B cell (primary cell): Measurements from ENCODE around the gene CFD. TPM values are rescaled to one million over a fixed set of nuclear protein-coding genes. Genes with fewer than 3 reads are reported as not detected.
"Not testable (repeated sequence)": the region's sequence is repeated elsewhere in the genome, so short reads cannot be mapped to it uniquely, and the experiment has no call there.

ENCODE experiments used
- ATAC-seq: fragments of 200-7000 bp; cut with Tn5 transposase; one replicate; pipeline ENCODE4 v1.10.0; 2021; ENCODE audit warnings: low read depth, mild to moderate bottlenecking, moderate number of reproducible peaks, moderate library complexity
- CTCF ChIA-PET: fragments of 350-600 bp; sonication (Branson Sonifier 250); formaldehyde crosslinking; loops from one replicate; lab custom pipeline; 2021; ENCODE audit warnings: antibody characterized with exemption, inconsistent platforms; lab: Charles Lee
- POLR2A ChIA-PET: fragments of 350-600 bp; sonication (Branson Sonifier 250); formaldehyde crosslinking; loops from one replicate; lab custom pipeline; 2021; ENCODE audit warnings: antibody characterized with exemption; lab: Charles Lee
- DNase-seq: peaks from one replicate; pipeline ENCODE4 v3.0.0; 2013
- H2AFZ ChIP-seq: 2 replicates; pipeline ENCODE4 v1.6.1; 2012; ENCODE audit warnings: mild to moderate bottlenecking, low read depth, low read length; ENCODE audit not compliant: insufficient read depth, poor library complexity, severe bottlenecking
- H3K27ac ChIP-seq, 2 donors: 1 replicate in 1 of 2; 2 replicates in 1 of 2; pipeline ENCODE4 v1.5.1; 2012 to 2013; ENCODE audit warnings: low read length in 2 of 2, mild to moderate bottlenecking in 2 of 2, moderate library complexity in 1 of 2
- H3K27me3 ChIP-seq, 4 experiments: fragments of 200-600 bp in 1 of 4; sonication (generic) in 1 of 4; replicated peaks in 1 of 4; 1 replicate in 2 of 4; 2 replicates in 2 of 4; pipeline versions ENCODE4 v1.6.1 to v1.7.0; 2013 to 2016; ENCODE audit warnings: low read length in 3 of 4, mild to moderate bottlenecking in 2 of 4, mixed read lengths in 1 of 4, moderate library complexity in 1 of 4; ENCODE audit not compliant: insufficient read depth in 4 of 4, control insufficient read depth in 3 of 4; ENCODE audit errors: control extremely low read depth in 1 of 4
- H3K36me3 ChIP-seq, 2 experiments: replicated peaks in 1 of 2; 1 replicate in 1 of 2; 2 replicates in 1 of 2; pipeline versions ENCODE4 v1.6.1 to v1.7.1; 2013; ENCODE audit warnings: low read length in 1 of 2; ENCODE audit not compliant: insufficient read depth in 2 of 2, control insufficient read depth in 1 of 2; ENCODE audit errors: control extremely low read depth in 1 of 2, extremely low read depth in 1 of 2
- H3K4me1 ChIP-seq, 2 donors: fragments of 200-600 bp in 1 of 2; sonication (generic) in 1 of 2; 1 replicate in 1 of 2; 2 replicates in 1 of 2; pipeline versions ENCODE4 v1.5.1 to v1.6.1; 2013 to 2017; ENCODE audit warnings: low read length in 2 of 2; ENCODE audit not compliant: control insufficient read depth in 2 of 2, insufficient read depth in 2 of 2
- H3K4me2 ChIP-seq: replicated peaks from 2 replicates; pipeline ENCODE3; 2012; ENCODE audit warnings: mild to moderate bottlenecking, low read depth, low read length; ENCODE audit not compliant: poor library complexity, severe bottlenecking
- H3K4me3 ChIP-seq, 5 experiments: fragments of 200-600 bp in 1 of 5; sonication (generic) in 1 of 5; 1 replicate in 3 of 5; 2 replicates in 2 of 5; pipeline versions ENCODE4 v1.5.1 to v1.7.0; 2011 to 2016; ENCODE audit warnings: low read length in 4 of 5, mild to moderate bottlenecking in 4 of 5, low read depth in 2 of 5, control low read depth in 1 of 5, moderate library complexity in 1 of 5; ENCODE audit not compliant: insufficient read depth in 1 of 5; ENCODE audit errors: control extremely low read depth in 1 of 5, extremely low read depth in 1 of 5
- H3K79me2 ChIP-seq: fragments of 200-600 bp; sonication (generic); one replicate; pipeline ENCODE4 v1.6.0; 2016; ENCODE audit warnings: low read length; ENCODE audit not compliant: control insufficient read depth, insufficient read depth
- H3K9ac ChIP-seq: fragments of 200-600 bp; sonication (generic); 2 replicates; pipeline ENCODE4 v1.6.1; 2017; ENCODE audit warnings: mild to moderate bottlenecking, low read length, moderate library complexity
- H3K9me3 ChIP-seq, 3 donors: one replicate each; pipeline versions ENCODE4 v1.6.1 to v1.7.1; 2013; ENCODE audit warnings: low read length in 2 of 3; ENCODE audit not compliant: control insufficient read depth in 2 of 3, insufficient read depth in 1 of 3; ENCODE audit errors: control extremely low read depth in 1 of 3
- H4K20me1 ChIP-seq: 2 replicates; pipeline ENCODE4 v1.6.0; 2012; ENCODE audit warnings: mild to moderate bottlenecking, low read length; ENCODE audit not compliant: insufficient read depth, control insufficient read depth, poor library complexity, severe bottlenecking
- H3K27ac Mint-ChIP-seq: one replicate; pipeline ENCODE4 v1.8.0; 2021; ENCODE audit warnings: mixed read lengths
- H3K27me3 Mint-ChIP-seq: one replicate; pipeline ENCODE4 v1.8.0; 2021; ENCODE audit warnings: mixed read lengths
- H3K4me1 Mint-ChIP-seq: one replicate; pipeline ENCODE4 v1.8.0; 2021; ENCODE audit warnings: mixed read lengths
- H3K4me3 Mint-ChIP-seq: one replicate; pipeline ENCODE4 v1.8.0; 2021; ENCODE audit warnings: mixed read lengths
- H3K9me3 Mint-ChIP-seq: one replicate; pipeline ENCODE4 v1.8.0; 2022; ENCODE audit warnings: mixed read lengths; ENCODE audit not compliant: insufficient read depth
- EZH2 ChIP-seq: IDR thresholded peaks from 2 replicates; pipeline ENCODE4 v1.6.1; 2012; ENCODE audit warnings: borderline replicate concordance, low read depth, mild to moderate bottlenecking, moderate library complexity, low read length; ENCODE audit not compliant: insufficient read depth, poor library complexity, severe bottlenecking
- WGBS: methylation state at CpG from one replicate; pipeline ENCODE4 v1.1.5; 2013; ENCODE audit warnings: missing lambda C conversion rate; ENCODE audit not compliant: insufficient coverage; 5-methylcytosine and 5-hydroxymethylcytosine counted together
- intact Hi-C: fragments of 100-400 bp; cut with micrococcal nuclease; formaldehyde crosslinking; loops from one replicate; pipeline ENCODE4 v1.10.0; 2022
- polyA plus RNA-seq: library from polyadenylated mRNA; depleted of rRNA; stranded (reverse); fragments of >200 nt; gene quantifications from 2 replicates; pipeline ENCODE4 v1.2.3, GENCODE V29; 2012
- total RNA-seq, 2 donors: library from RNA; stranded (reverse); fragments of 120-200 nt in 1 of 2; gene quantifications; 1 replicate in 1 of 2; 2 replicates in 1 of 2; pipeline versions ENCODE4 v1.2.3 to v1.2.4, GENCODE V29; 2013 to 2022
- TF ChIP-seq, protein P1 (sequence below): fragments of 200-600 bp; IDR thresholded peaks from one replicate; pipeline ENCODE4 v1.8.0; 2022; ENCODE audit warnings: antibody characterized with exemption, mild to moderate bottlenecking

CFD gene
- total and polyA plus RNA-seq, 2 donors (not counting 1 experiment from before 2014, with no cell fraction given), result 0.79 to 6.6 TPM

DNA sequence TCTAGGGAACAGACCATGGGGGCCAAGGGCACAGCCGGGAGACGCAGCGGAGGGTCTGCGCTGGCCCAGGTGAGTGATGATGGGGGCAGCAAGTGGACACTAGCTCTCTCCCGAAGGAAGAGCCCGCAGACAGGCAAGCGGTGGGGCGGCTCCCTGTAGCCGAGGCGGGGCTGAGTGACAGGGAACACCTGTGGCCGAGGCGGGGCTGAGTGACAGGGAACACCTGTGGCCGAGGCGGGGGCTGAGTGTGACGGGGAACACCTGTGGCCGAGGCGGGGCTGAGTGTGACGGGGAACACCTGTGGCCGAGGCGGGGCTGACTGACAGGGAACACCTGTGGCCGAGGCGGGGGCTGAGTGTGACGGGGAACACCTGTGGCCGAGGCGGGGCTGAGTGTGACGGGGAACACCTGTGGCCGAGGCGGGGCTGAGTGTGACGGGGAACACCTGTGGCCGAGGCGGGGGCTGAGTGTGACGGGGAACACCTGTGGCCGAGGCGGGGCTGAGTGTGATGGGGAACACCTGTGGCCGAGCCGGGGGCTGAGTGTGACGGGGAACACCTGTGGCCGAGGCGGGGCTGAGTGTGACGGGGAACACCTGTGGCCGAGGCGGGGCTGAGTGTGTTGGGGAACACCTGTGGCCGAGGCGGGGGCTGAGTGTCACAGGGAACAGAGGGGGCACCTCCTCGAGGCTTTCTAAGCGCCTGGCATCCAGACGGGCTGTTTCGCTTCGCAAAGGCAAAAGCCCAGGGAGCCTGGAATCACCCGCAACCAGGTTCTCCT lies 32.1 kb downstream of the CFD start:
- CTCF ChIA-PET, result interaction anchor here (1.7 to 2.6 kb wide), 3 partner anchors 27 to 34 kb away, joined by 4 to 17 read pairs (median 4); no protein-coding TSS in a partner anchor
- intact Hi-C loops, result loop anchor here (2.0 kb wide), 1 partner anchor 29 kb away; no protein-coding TSS in a partner anchor

DNA sequence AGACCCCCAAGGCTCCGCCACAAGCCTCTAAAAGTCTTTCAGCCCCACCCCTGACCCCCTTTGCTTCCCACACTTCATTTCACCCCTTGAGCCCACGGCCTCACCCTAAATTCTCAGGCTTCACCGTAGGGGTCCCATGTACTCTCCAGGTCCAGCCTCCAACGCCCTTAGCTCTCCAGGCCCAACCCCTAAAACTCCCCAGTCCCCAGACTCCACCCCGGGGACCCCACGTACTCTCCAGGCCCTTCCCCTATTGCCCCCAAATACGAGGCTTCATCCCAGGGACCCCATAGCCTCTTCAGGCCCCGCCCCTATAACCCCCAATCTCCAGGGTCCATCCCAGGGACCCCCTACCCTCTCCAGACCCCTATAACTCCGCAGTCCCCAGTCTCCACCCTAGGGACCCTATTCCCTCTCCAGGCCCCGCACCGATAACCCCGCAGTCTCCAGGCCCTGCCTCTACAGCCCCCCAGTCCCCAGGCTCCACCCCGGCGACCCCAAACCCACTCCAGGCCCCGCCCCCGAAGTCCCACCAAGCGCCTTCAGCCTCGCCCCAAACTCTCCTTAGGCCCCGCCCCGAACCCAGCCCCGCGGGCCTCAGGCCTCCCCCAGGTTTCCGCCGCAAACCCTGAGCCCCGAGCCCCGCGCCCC lies 32.9 kb downstream of the CFD start:
- POLR2A ChIA-PET, result interaction anchor here (0.6 to 3.8 kb wide), 7 partner anchors 9 to 374 kb away, joined by 3 to 56 read pairs (median 4); no protein-coding TSS in a partner anchor
- no peak for ATAC-seq

More for the DNA sequence above, 32.1 kb downstream of the CFD start:
- Histone ChIP-seq H3K79me2 (peaks cover 31% of the 10 kb centered on the region), H3K4me1 (peaks cover 5 to 38% of the 10 kb centered on the region in 2 donors), H4K20me1 (peaks cover 21% of the 10 kb centered on the region), H3K4me3 (peak overlapping the region in 3 of 5 experiments; percentile 76 to 91 (median 79)), H3K36me3 (peaks cover 0 to 28% of the 10 kb centered on the region in 2 experiments), H3K9ac (peak overlapping the region; percentile 90), H3K27ac (peak overlapping the region; percentile 68 to 98), H3K4me2 (peak overlapping the region; percentile 92)
- WGBS, result 81% methylated on average over 34 of the region's 50 CpGs
- H3K27me3 ChIP-seq, ATAC-seq, H3K9me3 ChIP-seq, H3K27me3 Mint-ChIP-seq, H2AFZ ChIP-seq, H3K9me3 Mint-ChIP-seq: not testable (repeated sequence)
- Mint-ChIP-seq H3K4me3 (peak overlapping the region; percentile 78), H3K27ac (peak overlapping the region; percentile 77), H3K4me1 (peaks cover 17% of the 10 kb centered on the region)
- POLR2A ChIA-PET, result interaction anchor here (3.8 kb wide), 1 partner anchor 15 kb away, joined by 56 read pairs; no protein-coding TSS in a partner anchor
- peak; percentile 55 for DNase-seq

More for the DNA sequence above, 32.9 kb downstream of the CFD start:
- H3K9ac ChIP-seq, result peak overlapping the region; percentile 90
- CTCF ChIA-PET, result interaction anchor here (0.6 to 2.6 kb wide), 12 partner anchors 11 to 352 kb away, joined by 3 to 35 read pairs (median 4); partner anchors contain the start of gene WDR18
- Mint-ChIP-seq H3K4me3 (peak overlapping the region; percentile 78), H3K4me1 (peaks cover 17% of the 10 kb centered on the region), H3K9me3 (no peaks in the 10 kb centered on the region), H3K27me3 (no peaks in the 10 kb centered on the region), H3K27ac (peak overlapping the region; percentile 77)
- H3K27me3 ChIP-seq, result no peaks in the 10 kb centered on the region
- under 1% methylated on average over 24 of the region's 27 CpGs for WGBS
- peak overlapping the region; percentile 18 to 91 (median 76) for H3K4me3 ChIP-seq
- peaks cover 31% of the 10 kb centered on the region for H3K79me2 ChIP-seq
- peaks cover 0 to 33% of the 10 kb centered on the region in 2 experiments for H3K36me3 ChIP-seq
- H3K4me2 ChIP-seq, result peak overlapping the region; percentile 92
- TF ChIP-seq EZH2, result no peak
- TF ChIP-seq, protein P1, sequence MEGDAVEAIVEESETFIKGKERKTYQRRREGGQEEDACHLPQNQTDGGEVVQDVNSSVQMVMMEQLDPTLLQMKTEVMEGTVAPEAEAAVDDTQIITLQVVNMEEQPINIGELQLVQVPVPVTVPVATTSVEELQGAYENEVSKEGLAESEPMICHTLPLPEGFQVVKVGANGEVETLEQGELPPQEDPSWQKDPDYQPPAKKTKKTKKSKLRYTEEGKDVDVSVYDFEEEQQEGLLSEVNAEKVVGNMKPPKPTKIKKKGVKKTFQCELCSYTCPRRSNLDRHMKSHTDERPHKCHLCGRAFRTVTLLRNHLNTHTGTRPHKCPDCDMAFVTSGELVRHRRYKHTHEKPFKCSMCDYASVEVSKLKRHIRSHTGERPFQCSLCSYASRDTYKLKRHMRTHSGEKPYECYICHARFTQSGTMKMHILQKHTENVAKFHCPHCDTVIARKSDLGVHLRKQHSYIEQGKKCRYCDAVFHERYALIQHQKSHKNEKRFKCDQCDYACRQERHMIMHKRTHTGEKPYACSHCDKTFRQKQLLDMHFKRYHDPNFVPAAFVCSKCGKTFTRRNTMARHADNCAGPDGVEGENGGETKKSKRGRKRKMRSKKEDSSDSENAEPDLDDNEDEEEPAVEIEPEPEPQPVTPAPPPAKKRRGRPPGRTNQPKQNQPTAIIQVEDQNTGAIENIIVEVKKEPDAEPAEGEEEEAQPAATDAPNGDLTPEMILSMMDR, result no peak
- no peaks in the 10 kb centered on the region for H3K9me3 ChIP-seq
- peak overlapping the region; percentile 68 to 98 for H3K27ac ChIP-seq
- peak overlapping the region; percentile 85 for H2AFZ ChIP-seq
- peak; percentile 50 for DNase-seq
- H4K20me1 ChIP-seq, result peaks cover 23% of the 10 kb centered on the region
- intact Hi-C loops, result loop anchor here (2.0 kb wide), 1 partner anchor 30 kb away; no protein-coding TSS in a partner anchor
- H3K4me1 ChIP-seq, result peaks cover 5 to 38% of the 10 kb centered on the region in 2 donors
